HG03354 (cell line): ENCODE data around the gene ASB13.

ENCODE experiments used
- ATAC-seq: cut with Tn5 transposase; IDR thresholded peaks from one replicate; pipeline ENCODE4 v1.9.1; 2021; ENCODE audit warnings: mild to moderate bottlenecking; ENCODE audit not compliant: unreplicated experiment, poor library complexity, severe bottlenecking

ASB13 gene

GRCh38 chr10:5650664-5651387, 15.6 kb downstream of the ASB13 start:
- ATAC-seq, result no peak

- ATAC-seq, result no peak
Measured at GRCh38 chr10:5649746-5650145, 16.6 kb downstream of the ASB13 start.

- ATAC-seq, result no peak
Measured at GRCh38 chr10:5648494-5649457, 17.6 kb downstream of the ASB13 start.

GRCh38 chr10:5647507-5648240, 18.7 kb downstream of the ASB13 start:
- ATAC-seq, result no peak

- ATAC-seq, result peak; percentile 34
Measured at GRCh38 chr10:5645944-5646617, 20.3 kb downstream of the ASB13 start.

DNA sequence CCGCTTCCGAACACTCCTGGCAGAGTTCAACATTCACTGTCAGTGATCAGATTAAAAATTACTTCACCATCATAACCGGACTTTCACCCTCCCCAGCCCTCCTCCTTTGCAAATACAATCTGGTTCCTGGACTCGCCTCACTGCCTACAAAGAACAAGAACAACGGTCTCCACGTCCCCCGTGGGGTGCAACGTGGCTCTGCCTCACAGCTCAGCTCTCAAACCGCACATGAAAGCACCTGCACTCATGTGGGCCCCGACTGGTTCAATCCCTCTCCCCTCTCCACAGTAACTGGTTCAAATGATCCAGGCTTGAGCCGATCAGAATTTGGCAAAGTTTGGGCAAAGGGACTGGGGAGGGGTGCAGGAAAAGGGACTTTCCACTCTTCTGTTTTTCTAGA, 21.0 kb downstream of the ASB13 start:
- ATAC-seq, result peak; percentile 64

GRCh38 chr10:5644930-5645329, 21.5 kb downstream of the ASB13 start:
- ATAC-seq, result no peak

- ATAC-seq, result no peak
Measured at GRCh38 chr10:5643346-5644067, 22.9 kb downstream of the ASB13 start.

DNA sequence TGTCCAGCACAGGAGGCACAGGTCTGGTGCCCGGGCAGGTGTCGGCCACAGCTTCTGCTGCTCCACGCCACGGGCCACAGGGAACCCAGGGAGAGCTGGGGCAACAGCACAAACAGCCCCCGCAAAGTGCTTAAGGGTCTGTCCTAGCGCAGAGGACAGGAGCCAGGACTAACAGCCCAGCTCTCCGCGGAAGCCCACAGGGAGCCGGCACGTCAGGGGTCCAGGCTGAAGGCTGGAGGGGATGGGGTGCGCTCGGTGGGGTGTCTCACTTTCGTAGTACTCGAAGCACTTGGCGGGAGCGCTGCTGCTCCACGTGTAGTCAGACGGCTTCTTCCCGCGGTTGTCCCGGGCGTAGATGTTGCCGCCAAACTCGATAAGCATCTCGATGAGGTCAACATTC, 24.9 kb downstream of the ASB13 start:
- no peak for ATAC-seq

GRCh38 chr10:5640501-5640900, 25.9 kb downstream of the ASB13 start:
- no peak for ATAC-seq

- ATAC-seq, result no peak
Measured at GRCh38 chr10:5640036-5640435, 26.4 kb downstream of the ASB13 start.

- no peak for ATAC-seq
Measured at GRCh38 chr10:5639066-5639465, 27.3 kb downstream of the ASB13 start.

- no peak for ATAC-seq
Measured at GRCh38 chr10:5638494-5638893, 27.9 kb downstream of the ASB13 start.

GRCh38 chr10:5634918-5635317, 31.5 kb downstream of the ASB13 start:
- no peak for ATAC-seq

GRCh38 chr10:5633166-5633749, 33.1 kb downstream of the ASB13 start:
- no peak for ATAC-seq

DNA sequence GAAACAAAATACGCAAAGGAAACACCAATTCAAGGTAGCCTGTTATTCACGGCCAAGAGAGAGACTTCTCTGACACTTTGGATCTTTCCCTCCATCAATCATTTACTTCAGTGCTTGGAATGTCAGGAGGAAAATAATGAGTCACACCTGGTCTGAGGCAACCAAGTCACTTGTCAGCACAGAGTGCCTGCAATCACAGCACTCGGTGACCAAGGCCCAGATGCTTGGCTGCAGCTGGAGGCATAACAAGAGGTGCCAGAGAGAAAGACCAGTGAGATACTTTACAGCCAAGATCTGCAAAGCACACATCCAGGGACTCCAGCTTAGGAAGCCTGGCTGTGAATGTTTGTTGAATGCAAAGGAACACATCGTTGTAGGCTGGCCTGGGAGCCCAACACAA, 33.9 kb downstream of the ASB13 start:
- ATAC-seq, result no peak

GRCh38 chr10:5631936-5632335, 34.5 kb downstream of the ASB13 start:
- ATAC-seq, result no peak

GRCh38 chr10:5630112-5630436, 36.3 kb downstream of the ASB13 start:
- ATAC-seq, result peak; percentile 3
